Activated CD8-positive, alpha-beta T cell treated with anti-CD3 and anti-CD28 coated beads for 36 hours (primary cell): ENCODE results near the gene WFDC1. TPM values are rescaled to one million over a fixed set of nuclear protein-coding genes. Genes with fewer than 3 reads are reported as not detected.
"Not testable (repeated sequence)": the region's sequence is repeated elsewhere in the genome, so short reads cannot be mapped to it uniquely, and the experiment has no call there.

ENCODE experiments used
- ATAC-seq: fragments of 200-7000 bp; cut with Tn5 transposase; one replicate; pipeline ENCODE4 v1.10.0; 2021; ENCODE audit warnings: mild to moderate bottlenecking, moderate library complexity
- CTCF ChIA-PET: fragments of 350-600 bp; sonication (Branson Sonifier 250); formaldehyde crosslinking; loops from one replicate; lab custom pipeline; 2021; ENCODE audit warnings: antibody characterized with exemption; lab: Charles Lee
- POLR2A ChIA-PET: fragments of 350-600 bp; sonication (Branson Sonifier 250); formaldehyde crosslinking; loops from one replicate; lab custom pipeline; 2021; ENCODE audit warnings: antibody characterized with exemption; lab: Charles Lee
- DNase-seq: peaks from one replicate; pipeline ENCODE4 v3.0.0-alpha.2; 2020
- H3K27ac Mint-ChIP-seq: one replicate; pipeline ENCODE4 v1.8.0; 2021; ENCODE audit warnings: mild to moderate bottlenecking, mixed read lengths
- H3K27me3 Mint-ChIP-seq: one replicate; pipeline ENCODE4 v1.8.0; 2021; ENCODE audit warnings: mixed read lengths
- H3K36me3 Mint-ChIP-seq: one replicate; pipeline ENCODE4 v1.8.0; 2021; ENCODE audit warnings: low read depth, mixed read lengths
- H3K4me1 Mint-ChIP-seq: one replicate; pipeline ENCODE4 v1.8.0; 2021; ENCODE audit warnings: low read depth, mixed read lengths
- H3K4me3 Mint-ChIP-seq: one replicate; pipeline ENCODE4 v1.8.0; 2021; ENCODE audit warnings: mild to moderate bottlenecking, moderate library complexity, mixed read lengths
- H3K9me3 Mint-ChIP-seq: one replicate; pipeline ENCODE4 v1.8.0; 2021; ENCODE audit warnings: mixed read lengths
- intact Hi-C: fragments of 100-400 bp; cut with micrococcal nuclease; formaldehyde crosslinking; loops from one replicate; pipeline ENCODE4 v1.10.0; 2022
- total RNA-seq, 2 experiments: library from RNA; stranded (reverse); gene quantifications; one replicate each; pipeline ENCODE4 v1.2.3, GENCODE V29; 2021
- TF ChIP-seq, protein P1 (sequence below): fragments of 200-600 bp; IDR thresholded peaks from one replicate; pipeline ENCODE4 v1.8.0; 2022; ENCODE audit warnings: antibody characterized with exemption, mild to moderate bottlenecking

WFDC1 gene
- total RNA-seq, 2 experiments from 2014 or later: not detected

DNA sequence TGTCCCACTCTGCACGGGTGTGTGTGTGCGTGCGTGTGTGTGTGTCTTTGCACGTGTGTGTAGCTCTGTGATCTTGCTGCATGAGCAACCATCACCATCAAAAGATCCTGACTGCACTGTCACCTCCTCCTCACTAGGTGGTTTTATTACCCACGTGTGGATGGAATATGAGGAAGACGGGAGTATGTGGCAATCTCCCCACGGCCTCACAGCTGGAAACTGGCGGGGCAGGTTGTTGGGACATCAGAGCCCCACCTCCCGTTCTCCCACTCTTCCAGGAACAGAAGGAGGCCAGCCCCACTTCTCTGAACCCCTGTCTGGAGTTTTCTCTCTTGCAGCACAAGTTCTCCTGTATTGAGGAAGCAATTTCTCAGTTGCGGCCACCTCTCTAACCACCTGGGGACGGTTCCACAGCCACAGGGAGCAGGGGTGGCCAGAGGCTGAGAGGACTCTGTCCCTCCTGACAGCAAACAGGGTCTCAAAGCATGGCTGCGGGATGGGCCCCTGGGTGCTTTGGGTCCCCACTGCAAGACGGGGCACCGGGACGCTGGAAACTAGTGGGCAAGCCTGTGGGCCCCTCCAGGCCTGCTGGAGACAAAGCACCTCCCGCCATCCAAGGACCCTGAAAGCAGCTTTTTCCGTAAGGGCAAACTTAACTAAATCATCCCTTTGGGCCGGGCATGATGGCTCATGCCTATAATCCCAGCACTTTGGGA is 45.8 kb downstream of the WFDC1 start:
- DNase-seq (no peak), ATAC-seq (no peak)
- Mint-ChIP-seq H3K27ac (no peak overlapping the region), H3K36me3 (no peaks in the 10 kb centered on the region), H3K9me3 (peaks cover 10% of the 10 kb centered on the region), H3K27me3 (no peaks in the 10 kb centered on the region), H3K4me1 (no peaks in the 10 kb centered on the region), H3K4me3 (no peak overlapping the region)
- intact Hi-C loops: no loop called here
- ChIA-PET POLR2A (no interaction called here), CTCF (no interaction called here)
- TF ChIP-seq, protein P1, sequence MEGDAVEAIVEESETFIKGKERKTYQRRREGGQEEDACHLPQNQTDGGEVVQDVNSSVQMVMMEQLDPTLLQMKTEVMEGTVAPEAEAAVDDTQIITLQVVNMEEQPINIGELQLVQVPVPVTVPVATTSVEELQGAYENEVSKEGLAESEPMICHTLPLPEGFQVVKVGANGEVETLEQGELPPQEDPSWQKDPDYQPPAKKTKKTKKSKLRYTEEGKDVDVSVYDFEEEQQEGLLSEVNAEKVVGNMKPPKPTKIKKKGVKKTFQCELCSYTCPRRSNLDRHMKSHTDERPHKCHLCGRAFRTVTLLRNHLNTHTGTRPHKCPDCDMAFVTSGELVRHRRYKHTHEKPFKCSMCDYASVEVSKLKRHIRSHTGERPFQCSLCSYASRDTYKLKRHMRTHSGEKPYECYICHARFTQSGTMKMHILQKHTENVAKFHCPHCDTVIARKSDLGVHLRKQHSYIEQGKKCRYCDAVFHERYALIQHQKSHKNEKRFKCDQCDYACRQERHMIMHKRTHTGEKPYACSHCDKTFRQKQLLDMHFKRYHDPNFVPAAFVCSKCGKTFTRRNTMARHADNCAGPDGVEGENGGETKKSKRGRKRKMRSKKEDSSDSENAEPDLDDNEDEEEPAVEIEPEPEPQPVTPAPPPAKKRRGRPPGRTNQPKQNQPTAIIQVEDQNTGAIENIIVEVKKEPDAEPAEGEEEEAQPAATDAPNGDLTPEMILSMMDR: no peak

DNA sequence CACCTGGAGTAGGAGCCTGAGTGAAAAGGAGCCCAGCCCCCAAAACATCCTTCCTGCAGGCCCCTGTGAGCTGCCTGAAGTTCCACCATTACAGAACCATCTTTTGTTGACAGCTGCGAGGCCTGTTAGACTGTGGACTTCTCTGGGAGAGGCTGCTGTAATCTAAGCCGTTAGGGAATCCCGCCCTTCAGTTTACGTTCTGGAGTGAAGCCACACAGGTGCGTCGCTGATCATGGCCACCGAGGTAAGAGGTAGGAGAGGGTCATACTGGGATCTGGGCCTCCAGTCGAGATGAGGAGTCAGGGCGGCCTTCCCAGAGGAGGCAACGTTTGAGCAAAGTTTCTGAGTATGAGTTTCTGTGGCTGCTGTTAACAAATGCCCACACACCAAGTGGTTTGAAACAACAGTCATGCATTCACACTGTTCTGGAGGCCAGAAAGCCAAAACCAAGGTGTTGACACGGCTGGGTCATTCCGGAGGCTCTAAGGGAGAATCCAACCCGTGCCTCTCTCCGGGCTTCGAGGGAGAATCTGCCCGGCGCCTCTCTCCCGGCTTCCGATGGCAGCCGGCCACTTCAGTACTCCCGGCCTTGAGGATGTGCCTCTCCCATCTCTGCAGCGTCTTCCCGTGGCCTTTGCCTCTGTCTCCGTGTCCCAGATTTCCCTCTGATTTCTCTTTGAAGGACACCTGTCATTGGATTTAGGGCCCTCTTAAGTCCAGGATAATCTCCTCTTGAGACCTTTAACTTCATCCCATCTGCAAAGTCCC is 47.0 kb downstream of the WFDC1 start:
- Mint-ChIP-seq H3K36me3 (no peaks in the 10 kb centered on the region), H3K27ac (no peak overlapping the region), H3K4me1 (no peaks in the 10 kb centered on the region), H3K4me3 (no peak overlapping the region), H3K27me3 (peaks cover 2% of the 10 kb centered on the region), H3K9me3 (peaks cover 8% of the 10 kb centered on the region)
- ATAC-seq (no peak), DNase-seq (no peak)
- TF ChIP-seq, protein P1: no peak
- ChIA-PET POLR2A (no interaction called here), CTCF (no interaction called here)
- intact Hi-C loops: no loop called here

DNA sequence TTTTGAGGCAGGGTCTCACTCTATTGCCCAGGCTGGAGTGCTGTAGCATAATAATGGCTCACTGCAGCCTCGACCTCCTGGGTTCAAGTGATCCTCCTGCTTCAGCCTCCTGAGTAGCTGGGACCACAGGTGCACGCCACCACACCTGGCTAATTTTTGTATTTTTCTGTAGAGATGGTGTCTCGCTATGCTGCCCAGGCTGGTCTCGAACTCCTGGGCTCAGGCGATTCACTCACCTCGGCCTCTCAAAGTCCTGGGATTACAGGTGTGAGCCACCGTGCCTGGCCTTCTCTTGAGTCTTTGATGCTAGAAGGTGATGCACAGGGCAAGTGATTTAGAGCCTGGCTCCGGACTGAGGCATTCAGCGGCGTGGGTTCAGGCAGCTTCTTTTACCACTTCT is 49.1 kb downstream of the WFDC1 start:
- DNase-seq, intact Hi-C loops, H3K4me3 Mint-ChIP-seq, POLR2A ChIA-PET, H3K36me3 Mint-ChIP-seq, H3K27ac Mint-ChIP-seq, H3K9me3 Mint-ChIP-seq, ATAC-seq, H3K27me3 Mint-ChIP-seq, CTCF ChIA-PET, H3K4me1 Mint-ChIP-seq: not testable (repeated sequence)

DNA sequence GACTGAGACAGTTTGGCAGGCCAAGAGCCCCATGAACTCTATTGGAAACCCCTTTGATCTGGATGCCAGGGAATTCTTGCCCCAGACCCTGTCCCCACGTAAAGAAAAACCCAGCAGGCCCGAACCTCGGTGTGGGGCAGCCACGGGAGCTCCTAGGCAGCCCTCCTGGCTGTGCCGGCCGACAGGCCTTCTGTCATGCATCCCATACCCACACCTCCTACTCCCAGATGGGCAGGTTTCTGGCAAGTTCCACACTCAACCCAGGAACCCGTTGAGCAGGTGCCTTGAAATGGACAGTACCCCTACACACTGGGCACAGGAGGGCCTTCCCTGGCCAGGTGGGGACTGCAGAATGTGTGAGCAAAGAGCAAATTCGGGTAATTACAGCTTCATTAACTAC is 50.1 kb downstream of the WFDC1 start:
- Mint-ChIP-seq H3K27me3 (peaks cover 2% of the 10 kb centered on the region), H3K4me1 (no peaks in the 10 kb centered on the region), H3K4me3 (no peak overlapping the region), H3K9me3 (no peaks in the 10 kb centered on the region), H3K27ac (no peak overlapping the region), H3K36me3 (no peaks in the 10 kb centered on the region)
- ChIA-PET POLR2A (no interaction called here), CTCF (no interaction called here)
- TF ChIP-seq, protein P1: no peak
- DNase-seq: no peak
- intact Hi-C loops: no loop called here
- ATAC-seq: no peak

DNA sequence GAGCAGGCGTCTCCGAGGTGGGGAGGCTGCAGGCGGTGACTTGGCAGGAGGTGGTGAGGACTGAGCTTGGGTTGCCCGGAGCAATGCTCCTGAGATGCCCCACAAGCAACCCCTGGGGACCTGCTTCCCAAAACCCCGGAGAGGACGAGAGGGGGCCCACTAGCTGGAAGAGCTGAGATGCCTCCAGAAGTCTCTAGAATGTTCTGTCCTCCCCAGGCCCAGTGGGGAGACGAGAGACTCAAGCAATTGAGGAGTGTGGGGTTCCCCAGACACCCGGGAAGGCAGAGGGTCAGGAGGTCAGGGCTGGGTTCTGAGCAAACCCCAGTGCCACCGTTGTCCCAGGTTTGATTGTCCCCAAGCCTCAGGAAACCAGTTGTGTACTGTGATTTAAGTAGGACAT is 52.5 kb downstream of the WFDC1 start:
- CTCF ChIA-PET: no interaction called here
- ATAC-seq (no peak), DNase-seq (no peak)
- Mint-ChIP-seq H3K4me1 (no peaks in the 10 kb centered on the region), H3K36me3 (no peaks in the 10 kb centered on the region), H3K27me3 (peaks cover 3% of the 10 kb centered on the region), H3K27ac (no peak overlapping the region), H3K4me3 (no peak overlapping the region), H3K9me3 (no peaks in the 10 kb centered on the region)
- TF ChIP-seq, protein P1: no peak
- POLR2A ChIA-PET: no interaction called here
- intact Hi-C loops: no loop called here
